ENCODE measurements around the gene SEC14L5.
"Not testable (repeated sequence)": the region's sequence is repeated elsewhere in the genome, so short reads cannot be mapped to it uniquely, and the experiment has no call there.

DNA sequence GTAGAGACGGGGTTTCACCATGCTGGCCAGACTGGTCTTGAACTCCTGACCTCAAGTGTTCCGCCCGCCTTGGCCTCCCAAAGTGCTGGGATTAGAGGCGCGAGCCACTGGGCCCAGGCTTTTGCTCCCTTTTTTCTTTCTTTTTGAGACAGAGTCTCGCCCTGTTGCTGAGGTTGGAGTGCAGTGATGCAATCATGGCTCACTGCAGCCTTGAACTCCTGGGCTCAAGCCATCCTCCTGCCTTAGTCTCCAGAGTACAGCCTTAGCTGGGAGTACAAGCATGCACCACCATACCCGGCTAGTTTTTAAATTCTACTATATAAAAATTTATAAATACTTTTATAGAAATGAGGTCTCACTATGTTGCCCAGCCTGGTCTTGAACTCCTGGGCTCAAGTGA is 5.4 kb downstream of the SEC14L5 start:
- TF ChIP-seq POLR2A (IDR thresholded peaks at IDR 0.05; ENCODE audit: low read length); GATA1 (IDR thresholded peaks at IDR 0.05; ENCODE audit: low read depth, low read length): not testable (repeated sequence)
